H9 (cell line): ENCODE data around the gene DCAF6. TPM values are rescaled to one million over a fixed set of nuclear protein-coding genes. Genes with fewer than 3 reads are reported as not detected.
A peak's percentile ranks its signal among the peaks of the same experiment; 100 is the strongest.

Experiments used
- DNase-seq: peaks from one replicate; pipeline ENCODE4 v3.0.0-alpha.2; 2017
- H2AFZ ChIP-seq: one replicate; pipeline ENCODE4 v1.6.1; 2013; ENCODE audit warnings: mild to moderate bottlenecking, low read length, control low read depth, moderate library complexity
- H2AK5ac ChIP-seq: 2 replicates; pipeline ENCODE4 v1.6.1; 2013; ENCODE audit warnings: low read length, control low read depth, mixed read lengths; ENCODE audit not compliant: insufficient read length
- H2BK120ac ChIP-seq: one replicate; pipeline ENCODE4 v1.6.1; 2013; ENCODE audit warnings: low read depth, mild to moderate bottlenecking, low read length, control low read depth, inconsistent platforms; ENCODE audit not compliant: poor library complexity, severe bottlenecking
- H2BK12ac ChIP-seq: 2 replicates; pipeline ENCODE4 v1.6.1; 2013; ENCODE audit warnings: low read length, control low read depth, mixed read lengths, low read depth; ENCODE audit not compliant: insufficient read length
- H2BK15ac ChIP-seq: 2 replicates; pipeline ENCODE4 v1.6.1; 2013; ENCODE audit warnings: low read depth, low read length, control low read depth
- H2BK20ac ChIP-seq: one replicate; pipeline ENCODE4 v1.6.1; 2013; ENCODE audit warnings: low read depth, mild to moderate bottlenecking, low read length, control low read depth, inconsistent platforms; ENCODE audit not compliant: poor library complexity, severe bottlenecking
- H2BK5ac ChIP-seq: 2 replicates; pipeline ENCODE4 v1.6.1; 2013; ENCODE audit warnings: low read length, control low read depth, mixed read lengths; ENCODE audit not compliant: insufficient read length
- H3K14ac ChIP-seq: 2 replicates; pipeline ENCODE4 v1.6.1; 2013; ENCODE audit warnings: low read length, control low read depth; ENCODE audit not compliant: insufficient read depth
- H3K18ac ChIP-seq: 2 replicates; pipeline ENCODE4 v1.6.1; 2013; ENCODE audit warnings: low read depth, mild to moderate bottlenecking, mixed read lengths, low read length, control low read depth; ENCODE audit not compliant: insufficient read length
- H3K23ac ChIP-seq: 2 replicates; pipeline ENCODE4 v1.6.1; 2013; ENCODE audit warnings: low read length, control low read depth, mixed read lengths, low read depth; ENCODE audit not compliant: insufficient read length
- H3K23me2 ChIP-seq: 2 replicates; pipeline ENCODE4 v1.6.1; 2013; ENCODE audit warnings: low read depth, mild to moderate bottlenecking, mixed read lengths, low read length, control low read depth; ENCODE audit not compliant: insufficient read length, poor library complexity, severe bottlenecking
- H3K27ac ChIP-seq: 2 replicates; pipeline ENCODE4 v1.5.1; 2013; ENCODE audit warnings: low read length, control low read depth, mixed read lengths, low read depth; ENCODE audit not compliant: insufficient read length
- H3K27me3 ChIP-seq: 2 replicates; pipeline ENCODE4 v1.6.1; 2013; ENCODE audit warnings: low read length, control low read depth, inconsistent platforms; ENCODE audit not compliant: insufficient read depth
- H3K4ac ChIP-seq: 2 replicates; pipeline ENCODE4 v1.6.1; 2013; ENCODE audit warnings: low read depth, mild to moderate bottlenecking, control low read depth, inconsistent platforms, low read length, moderate library complexity
- H3K4me1 ChIP-seq: 2 replicates; pipeline ENCODE4 v1.6.1; 2013; ENCODE audit warnings: low read length, control low read depth, inconsistent platforms; ENCODE audit not compliant: insufficient read depth
- H3K4me2 ChIP-seq: 2 replicates; pipeline ENCODE4 v1.6.1; 2013; ENCODE audit warnings: low read length, control low read depth, mixed read lengths; ENCODE audit not compliant: insufficient read length, insufficient read depth
- H3K56ac ChIP-seq: 2 replicates; pipeline ENCODE4 v1.6.1; 2013; ENCODE audit warnings: low read depth, mild to moderate bottlenecking, mixed read lengths, low read length, control low read depth; ENCODE audit not compliant: insufficient read length
- H3K79me1 ChIP-seq: 2 replicates; pipeline ENCODE4 v1.6.1; 2013; ENCODE audit warnings: low read depth, mild to moderate bottlenecking, moderate library complexity, low read length, control low read depth, inconsistent platforms; ENCODE audit not compliant: insufficient read depth, poor library complexity, severe bottlenecking
- H3K79me2 ChIP-seq: 2 replicates; pipeline ENCODE4 v1.6.1; 2013; ENCODE audit warnings: low read length, control low read depth, inconsistent platforms; ENCODE audit not compliant: insufficient read depth
- H3K9ac ChIP-seq: 2 replicates; pipeline ENCODE4 v1.6.1; 2013; ENCODE audit warnings: low read length, control low read depth, mixed read lengths; ENCODE audit not compliant: insufficient read length; ENCODE audit errors: extremely low read depth
- H3K9me3 ChIP-seq: one replicate; pipeline ENCODE4 v1.6.1; 2013; ENCODE audit warnings: low read depth, low read length, inconsistent platforms; ENCODE audit not compliant: control insufficient read depth
- H3T11ph ChIP-seq: one replicate; pipeline ENCODE4 v1.6.1; 2013; ENCODE audit warnings: mild to moderate bottlenecking, low read length, control low read depth, inconsistent platforms
- H4K20me1 ChIP-seq: one replicate; pipeline ENCODE4 v1.6.1; 2013; ENCODE audit not compliant: control insufficient read depth, insufficient read length, insufficient read depth
- H4K5ac ChIP-seq: 2 replicates; pipeline ENCODE4 v1.6.1; 2013; ENCODE audit warnings: low read depth, mild to moderate bottlenecking, mixed read lengths, low read length, control low read depth; ENCODE audit not compliant: insufficient read length
- H4K8ac ChIP-seq: replicated peaks from 2 replicates; pipeline ENCODE4 v1.6.1; 2013; ENCODE audit warnings: low read length, control low read depth, mixed read lengths, low read depth; ENCODE audit not compliant: insufficient read length
- H4K91ac ChIP-seq: 2 replicates; pipeline ENCODE4 v1.6.1; 2013; ENCODE audit warnings: low read depth, mild to moderate bottlenecking, moderate library complexity, mixed read lengths, low read length, control low read depth; ENCODE audit not compliant: insufficient read length
- H3K27ac Mint-ChIP-seq, 3 experiments: 2 replicates in 2 of 3; 3 replicates in 1 of 3; pipeline ENCODE4 v1.8.0; 2020 to 2021; ENCODE audit warnings: mixed read lengths in 3 of 3, mild to moderate bottlenecking in 1 of 3, moderate library complexity in 1 of 3
- H3K27me3 Mint-ChIP-seq: 2 replicates; pipeline ENCODE4 v1.8.0; 2021; ENCODE audit warnings: low read depth, mild to moderate bottlenecking, moderate library complexity, mixed read lengths
- H3K36me3 Mint-ChIP-seq, 3 experiments: 2 replicates in 2 of 3; 3 replicates in 1 of 3; pipeline ENCODE4 v1.8.0; 2020 to 2021; ENCODE audit warnings: low read depth in 3 of 3, mixed read lengths in 3 of 3; ENCODE audit not compliant: insufficient read depth in 1 of 3
- H3K4me1 Mint-ChIP-seq, 2 experiments: 2 replicates each; pipeline ENCODE4 v1.8.0; 2020; ENCODE audit warnings: mixed read lengths in 2 of 2
- H3K4me3 Mint-ChIP-seq, 2 experiments: 2 replicates in 1 of 2; 3 replicates in 1 of 2; pipeline ENCODE4 v1.8.0; 2020 to 2021; ENCODE audit warnings: mild to moderate bottlenecking in 2 of 2, mixed read lengths in 2 of 2, moderate library complexity in 1 of 2
- H3K9me3 Mint-ChIP-seq, 2 experiments: 2 replicates in 1 of 2; 3 replicates in 1 of 2; pipeline ENCODE4 v1.8.0; 2020; ENCODE audit warnings: mild to moderate bottlenecking in 2 of 2, mixed read lengths in 2 of 2, moderate library complexity in 1 of 2
- CTCF ChIP-seq: fragments of 200-600 bp; sonication (generic); conservative IDR thresholded peaks from 3 replicates; pipeline ENCODE4 v1.8.0; 2021; ENCODE audit warnings: antibody characterized with exemption, mild to moderate bottlenecking
- WGBS: extraction: QIAGEN DNeasy Blood & Tissue Kit; methylation state at CpG from one replicate; pipeline ENCODE4 v1.1.7; 2013; ENCODE audit warnings: missing lambda C conversion rate, low lambda C conversion rate, mixed read lengths; ENCODE audit not compliant: insufficient read length; ENCODE audit errors: extremely low coverage; 5-methylcytosine and 5-hydroxymethylcytosine counted together
- total RNA-seq: library from RNA; stranded (reverse); gene quantifications from 2 replicates; pipeline ENCODE4 v1.2.1, GENCODE V29; 2021

Gene DCAF6
- total RNA-seq, 1 experiment from 2014 or later: 16.0 TPM

GRCh38 chr1:168104535-168104934 lies 168.1 kb downstream of the DCAF6 start:
- DNase-seq: no peak
- WGBS: no CpG with 5 or more reads among the region's 11 CpGs
- no peak overlapping the region for H3K4me3 Mint-ChIP-seq
- H3K23me2 ChIP-seq: no peaks in the 10 kb centered on the region
- H3K18ac ChIP-seq: no peak overlapping the region
- TF ChIP-seq CTCF: no peak
- H3K27ac ChIP-seq: no peak overlapping the region
- H2BK5ac ChIP-seq: no peak overlapping the region
- no peak overlapping the region for H2BK120ac ChIP-seq
- H3K9me3 ChIP-seq: no peaks in the 10 kb centered on the region
- peaks cover 0 to 22% (median 3%) of the 10 kb centered on the region in 3 experiments; a peak in 4 of 7 replicates for H3K36me3 Mint-ChIP-seq
- H3K79me2 ChIP-seq: no peaks in the 10 kb centered on the region
- no peak overlapping the region for H2BK12ac ChIP-seq
- no peaks in the 10 kb centered on the region for H3K27me3 ChIP-seq
- H4K91ac ChIP-seq: no peak overlapping the region
- no peak overlapping the region for H3K56ac ChIP-seq
- no peak overlapping the region for H2BK15ac ChIP-seq
- H3K4ac ChIP-seq: no peak overlapping the region
- H3K9me3 Mint-ChIP-seq: no peaks in the 10 kb centered on the region
- H2AK5ac ChIP-seq: no peak overlapping the region
- H3T11ph ChIP-seq: no peak overlapping the region
- no peak overlapping the region for H3K9ac ChIP-seq
- no peak overlapping the region for H2BK20ac ChIP-seq
- no peak overlapping the region for H2AFZ ChIP-seq
- H3K79me1 ChIP-seq: no peaks in the 10 kb centered on the region
- no peak overlapping the region for H3K23ac ChIP-seq
- H4K20me1 ChIP-seq: no peaks in the 10 kb centered on the region
- 0 out of 2 replicates have a peak, but pooled peaks cover 2% of the 10 kb centered on the region for H3K4me1 ChIP-seq
- no peak overlapping the region for H4K5ac ChIP-seq
- no peak overlapping the region for H3K4me2 ChIP-seq
- H3K27me3 Mint-ChIP-seq: no peaks in the 10 kb centered on the region
- H3K4me1 Mint-ChIP-seq: peaks cover 12 to 16% of the 10 kb centered on the region in 2 experiments
- peak overlapping the region in 1 of 3 experiments; percentile 58; a peak in 1 of 7 replicates for H3K27ac Mint-ChIP-seq
- no peak overlapping the region for H4K8ac ChIP-seq
- no peak overlapping the region for H3K14ac ChIP-seq
